ENCODE measurements around the gene TIMP4. TPM values are rescaled to one million over a fixed set of nuclear protein-coding genes. Genes with fewer than 3 reads are reported as not detected.

Gene TIMP4
- total RNA-seq, 1 experiment from 2014 or later = 8.4 TPM

DNA sequence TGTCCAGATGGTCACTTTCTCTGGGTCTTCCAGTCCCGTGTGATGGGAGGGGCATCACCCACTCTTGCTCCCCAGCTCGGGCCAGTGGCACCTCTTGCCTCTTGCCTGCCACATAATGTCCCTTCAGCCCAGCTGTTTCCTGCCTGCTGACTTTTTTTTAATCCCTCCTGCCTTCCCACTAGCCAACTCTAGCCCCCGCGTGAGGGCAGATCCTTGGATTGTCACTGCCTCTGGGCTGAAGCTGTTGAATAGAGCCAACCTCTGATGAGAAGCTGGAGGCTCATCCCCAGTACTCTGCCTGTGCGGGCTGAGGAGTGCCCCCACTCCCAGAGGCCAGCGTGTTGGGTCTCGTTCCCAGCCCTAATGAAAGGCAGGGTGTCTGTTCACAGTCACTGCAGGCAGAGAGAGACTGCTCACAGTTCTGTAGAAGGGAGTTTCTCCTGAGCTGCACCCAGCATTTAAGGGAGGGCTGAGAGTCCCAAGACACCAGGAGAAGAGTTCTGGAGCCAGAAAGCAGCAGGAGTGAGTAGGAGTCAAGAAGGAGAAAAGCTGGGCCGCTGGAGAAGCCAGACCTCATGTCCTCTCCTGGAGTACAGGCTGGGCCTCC, 30.1 kb upstream of the TIMP4 start:
- DNase-seq = no peak
- H3K36me3 Mint-ChIP-seq (ENCODE audit: insufficient read depth in 1 of 3, low read depth in 3 of 3) = no peaks in the 10 kb centered on the region; a peak in 1 of 7 replicates
- TF ChIP-seq, protein P1, sequence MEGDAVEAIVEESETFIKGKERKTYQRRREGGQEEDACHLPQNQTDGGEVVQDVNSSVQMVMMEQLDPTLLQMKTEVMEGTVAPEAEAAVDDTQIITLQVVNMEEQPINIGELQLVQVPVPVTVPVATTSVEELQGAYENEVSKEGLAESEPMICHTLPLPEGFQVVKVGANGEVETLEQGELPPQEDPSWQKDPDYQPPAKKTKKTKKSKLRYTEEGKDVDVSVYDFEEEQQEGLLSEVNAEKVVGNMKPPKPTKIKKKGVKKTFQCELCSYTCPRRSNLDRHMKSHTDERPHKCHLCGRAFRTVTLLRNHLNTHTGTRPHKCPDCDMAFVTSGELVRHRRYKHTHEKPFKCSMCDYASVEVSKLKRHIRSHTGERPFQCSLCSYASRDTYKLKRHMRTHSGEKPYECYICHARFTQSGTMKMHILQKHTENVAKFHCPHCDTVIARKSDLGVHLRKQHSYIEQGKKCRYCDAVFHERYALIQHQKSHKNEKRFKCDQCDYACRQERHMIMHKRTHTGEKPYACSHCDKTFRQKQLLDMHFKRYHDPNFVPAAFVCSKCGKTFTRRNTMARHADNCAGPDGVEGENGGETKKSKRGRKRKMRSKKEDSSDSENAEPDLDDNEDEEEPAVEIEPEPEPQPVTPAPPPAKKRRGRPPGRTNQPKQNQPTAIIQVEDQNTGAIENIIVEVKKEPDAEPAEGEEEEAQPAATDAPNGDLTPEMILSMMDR (conservative IDR thresholded peaks at IDR 0.05) = no peak
- no peaks in the 10 kb centered on the region; a peak in 1 of 5 replicates for H3K9me3 Mint-ChIP-seq
- no peak overlapping the region for H3K23ac ChIP-seq (ENCODE audit: insufficient read length, low read depth, low read length)
- H3K27me3 Mint-ChIP-seq (ENCODE audit: low read depth) = no peaks in the 10 kb centered on the region
- H3K9ac ChIP-seq (ENCODE audit: extremely low read depth, insufficient read length, low read length) = no peak overlapping the region
- H3K4me1 ChIP-seq (ENCODE audit: insufficient read depth, low read length) = no peaks in the 10 kb centered on the region
- H3K56ac ChIP-seq (ENCODE audit: insufficient read length, low read depth, low read length) = no peak overlapping the region
- no peak overlapping the region for H2AFZ ChIP-seq (ENCODE audit: low read length)
- no peak overlapping the region for H3K4ac ChIP-seq (ENCODE audit: low read depth, low read length)
- no peak overlapping the region for H4K5ac ChIP-seq (ENCODE audit: insufficient read length, low read depth, low read length)
- peaks cover 2 to 4% of the 10 kb centered on the region in 2 experiments; a peak in 1 of 4 replicates for H3K4me1 Mint-ChIP-seq
- no peak overlapping the region for H2BK5ac ChIP-seq (ENCODE audit: insufficient read length, low read length)
- no peak overlapping the region for H3K14ac ChIP-seq (ENCODE audit: insufficient read depth, low read length)
- WGBS (ENCODE audit: extremely low coverage, insufficient read length, low lambda C conversion rate) = no CpG with 5 or more reads among the region's 8 CpGs
- H3K18ac ChIP-seq (ENCODE audit: insufficient read length, low read depth, low read length) = no peak overlapping the region
- H3K79me2 ChIP-seq (ENCODE audit: insufficient read depth, low read length) = no peaks in the 10 kb centered on the region
- no peaks in the 10 kb centered on the region for H3K9me3 ChIP-seq (ENCODE audit: control insufficient read depth, low read depth, low read length)
- no peak overlapping the region for H3K4me3 Mint-ChIP-seq
- H3K79me1 ChIP-seq (ENCODE audit: insufficient read depth, low read depth, low read length, poor library complexity, severe bottlenecking) = no peaks in the 10 kb centered on the region
- no peak overlapping the region for H3K27ac ChIP-seq (ENCODE audit: insufficient read length, low read depth, low read length)
- H4K8ac ChIP-seq (replicated peaks; ENCODE audit: insufficient read length, low read depth, low read length) = no peak overlapping the region
- no peak overlapping the region for H2BK15ac ChIP-seq (ENCODE audit: low read depth, low read length)
- H2BK20ac ChIP-seq (ENCODE audit: low read depth, low read length, poor library complexity, severe bottlenecking) = no peak overlapping the region
- no peak overlapping the region for H2BK12ac ChIP-seq (ENCODE audit: insufficient read length, low read depth, low read length)
- no peak overlapping the region for H2AK5ac ChIP-seq (ENCODE audit: insufficient read length, low read length)
- H3K4me2 ChIP-seq (ENCODE audit: insufficient read depth, insufficient read length, low read length) = no peak overlapping the region
- H3K23me2 ChIP-seq (ENCODE audit: insufficient read length, low read depth, low read length, poor library complexity, severe bottlenecking) = no peaks in the 10 kb centered on the region
- no peaks in the 10 kb centered on the region for H3K27me3 ChIP-seq (ENCODE audit: insufficient read depth, low read length)
- H4K20me1 ChIP-seq (ENCODE audit: control insufficient read depth, insufficient read depth, insufficient read length) = no peaks in the 10 kb centered on the region
- H3T11ph ChIP-seq (ENCODE audit: low read length) = no peak overlapping the region
- no peak overlapping the region for H3K27ac Mint-ChIP-seq
- H4K91ac ChIP-seq (ENCODE audit: insufficient read length, low read depth, low read length) = no peak overlapping the region
- H2BK120ac ChIP-seq (ENCODE audit: low read depth, low read length, poor library complexity, severe bottlenecking) = no peak overlapping the region
